AG10803 (cell line): Measurements from ENCODE around the gene FLYWCH2.

ENCODE experiments used
- DNase-seq: peaks from one replicate; pipeline ENCODE4 v3.0.0; 2010; ENCODE audit warnings: low read depth
- H3K4me3 ChIP-seq: 2 replicates; pipeline ENCODE4 v1.5.1; 2011; ENCODE audit warnings: mild to moderate bottlenecking, low read length, control low read depth
- CTCF ChIP-seq: conservative IDR thresholded peaks from 2 replicates; pipeline ENCODE4 v1.5.1; 2011; ENCODE audit warnings: mild to moderate bottlenecking, low read length, control low read depth, inconsistent platforms

The FLYWCH2 gene

GRCh38 chr16:2846511-2847310 is 36.3 kb upstream of the FLYWCH2 start:
- no peak for TF ChIP-seq CTCF
- H3K4me3 ChIP-seq, result no peak overlapping the region
- peak; percentile 78 for DNase-seq

- no peak overlapping the region for H3K4me3 ChIP-seq
- TF ChIP-seq CTCF, result no peak
- DNase-seq, result no peak
These were observed 33.9 kb upstream of the FLYWCH2 start for GRCh38 chr16:2848933-2849725.

- no peak for TF ChIP-seq CTCF
- DNase-seq, result no peak
- no peak overlapping the region for H3K4me3 ChIP-seq
These were observed 30.8 kb upstream of the FLYWCH2 start for GRCh38 chr16:2852003-2852730.

GRCh38 chr16:2852731-2853507 is 30.1 kb upstream of the FLYWCH2 start:
- no peak overlapping the region for H3K4me3 ChIP-seq
- DNase-seq, result no peak
- no peak for TF ChIP-seq CTCF

GRCh38 chr16:2853531-2854073 is 29.4 kb upstream of the FLYWCH2 start:
- no peak overlapping the region for H3K4me3 ChIP-seq
- no peak for DNase-seq
- TF ChIP-seq CTCF, result no peak

- DNase-seq, result no peak
- H3K4me3 ChIP-seq, result no peak overlapping the region
- peak; percentile 49 for TF ChIP-seq CTCF
These were observed 28.2 kb upstream of the FLYWCH2 start for GRCh38 chr16:2854700-2855309.
